ENCODE results near the gene LMBR1L. TPM values are rescaled to one million over a fixed set of nuclear protein-coding genes. Genes with fewer than 3 reads are reported as not detected.
A peak's percentile ranks its signal among the peaks of the same experiment; 100 is the strongest.

Gene LMBR1L
- 52.8 to 78.2 TPM (median 53.1 TPM) in 3 replicates for total RNA-seq (2021)
- Bru-seq, nascent RNA, result percentile 65 among the genes with signal in this experiment
- long read RNA-seq, experiment 1, transcript LMBR1L-201 (17 exons, 2,934 nt), result major isoform, 27 of 72 reads
- long read RNA-seq, experiment 1, partial matches to known transcripts, result 6 of 72 reads
- long read RNA-seq, experiment 1, other reads (novel, unspliced or antisense), result 36 of 72 reads
- long read RNA-seq, experiment 2, transcript LMBR1L-201 (17 exons, 2,934 nt), result major isoform, 9 of 28 reads
- long read RNA-seq, experiment 2, partial matches to known transcripts, result 5 of 28 reads
- long read RNA-seq, experiment 2, other reads (novel, unspliced or antisense), result 13 of 28 reads
- long read RNA-seq, experiment 3, transcript LMBR1L-201 (17 exons, 2,934 nt), result major isoform, 6 of 20 reads
- long read RNA-seq, experiment 3, partial matches to known transcripts, result 5 of 20 reads
- long read RNA-seq, experiment 3, other reads (novel, unspliced or antisense), result 9 of 20 reads

- H3K27ac Mint-ChIP-seq, result peak within 1 kb of the TSS; percentile 98
- ChIA-PET CTCF (interaction anchor here (0.8 to 14.5 kb wide), 19 partner anchors 10 to 237 kb away, joined by 3 to 216 read pairs (median 7); partner anchors contain the start of genes DHH, RHEBL1 and TUBA1B), POLR2A (interaction anchor here (1.0 to 1.9 kb wide), 4 partner anchors 10 to 78 kb away, joined by 3 to 8 read pairs (median 4); partner anchors contain the start of genes RHEBL1 and TUBA1A)
- H3K36me3 Mint-ChIP-seq, result peaks cover 7% of the 10 kb centered on the region; the same call in 1 of the 2 replicates
- peaks cover 11% of the 10 kb centered on the region for H3K9me3 Mint-ChIP-seq
- H3K4me3 Mint-ChIP-seq, result peak within 1 kb of the TSS; percentile 96
- ATAC-seq (peak; percentile 96), DNase-seq (ENCODE audit: low spot score) (peak; percentile 97)
- peaks cover 29% of the 10 kb centered on the region for H3K4me1 Mint-ChIP-seq
- peaks cover 4% of the 10 kb centered on the region for H3K27me3 Mint-ChIP-seq (ENCODE audit: low read depth)
- TF ChIP-seq, protein P1, sequence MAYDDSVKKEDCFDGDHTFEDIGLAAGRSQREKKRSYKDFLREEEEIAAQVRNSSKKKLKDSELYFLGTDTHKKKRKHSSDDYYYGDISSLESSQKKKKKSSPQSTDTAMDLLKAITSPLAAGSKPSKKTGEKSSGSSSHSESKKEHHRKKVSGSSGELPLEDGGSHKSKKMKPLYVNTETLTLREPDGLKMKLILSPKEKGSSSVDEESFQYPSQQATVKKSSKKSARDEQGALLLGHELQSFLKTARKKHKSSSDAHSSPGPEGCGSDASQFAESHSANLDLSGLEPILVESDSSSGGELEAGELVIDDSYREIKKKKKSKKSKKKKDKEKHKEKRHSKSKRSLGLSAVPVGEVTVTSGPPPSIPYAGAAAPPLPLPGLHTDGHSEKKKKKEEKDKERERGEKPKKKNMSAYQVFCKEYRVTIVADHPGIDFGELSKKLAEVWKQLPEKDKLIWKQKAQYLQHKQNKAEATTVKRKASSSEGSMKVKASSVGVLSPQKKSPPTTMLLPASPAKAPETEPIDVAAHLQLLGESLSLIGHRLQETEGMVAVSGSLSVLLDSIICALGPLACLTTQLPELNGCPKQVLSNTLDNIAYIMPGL (CRISPR knock-in tag; IDR thresholded peaks at IDR 0.05), result peak; percentile 61; the same call in 1 of the 2 replicates
- no peak for TF ChIP-seq ZSCAN18 (CRISPR knock-in tag; IDR thresholded peaks at IDR 0.05)
- 0 out of 2 replicates have a peak, but pooled peaks have one; percentile 22 for TF ChIP-seq MYBL2 (CRISPR knock-in tag; IDR thresholded peaks at IDR 0.05)
- TF ChIP-seq NFE2L1 (CRISPR knock-in tag; IDR thresholded peaks at IDR 0.05), result no peak
- TF ChIP-seq ZNF671 (CRISPR knock-in tag; IDR thresholded peaks at IDR 0.05), result no peak
- TF ChIP-seq CREB1 (CRISPR knock-in tag; IDR thresholded peaks at IDR 0.05), result peak; percentile 39; the same call in 1 of the 2 replicates
- TF ChIP-seq NR3C1 (CRISPR knock-in tag; conservative IDR thresholded peaks at IDR 0.05; ENCODE audit: low read depth), result no peak
- TF ChIP-seq, protein P2, sequence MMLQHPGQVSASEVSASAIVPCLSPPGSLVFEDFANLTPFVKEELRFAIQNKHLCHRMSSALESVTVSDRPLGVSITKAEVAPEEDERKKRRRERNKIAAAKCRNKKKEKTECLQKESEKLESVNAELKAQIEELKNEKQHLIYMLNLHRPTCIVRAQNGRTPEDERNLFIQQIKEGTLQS (CRISPR knock-in tag; conservative IDR thresholded peaks at IDR 0.05), result no peak
- TF ChIP-seq MXD4 (CRISPR knock-in tag; IDR thresholded peaks at IDR 0.05; ENCODE audit: borderline replicate concordance), result no peak
- TF ChIP-seq, protein P3, sequence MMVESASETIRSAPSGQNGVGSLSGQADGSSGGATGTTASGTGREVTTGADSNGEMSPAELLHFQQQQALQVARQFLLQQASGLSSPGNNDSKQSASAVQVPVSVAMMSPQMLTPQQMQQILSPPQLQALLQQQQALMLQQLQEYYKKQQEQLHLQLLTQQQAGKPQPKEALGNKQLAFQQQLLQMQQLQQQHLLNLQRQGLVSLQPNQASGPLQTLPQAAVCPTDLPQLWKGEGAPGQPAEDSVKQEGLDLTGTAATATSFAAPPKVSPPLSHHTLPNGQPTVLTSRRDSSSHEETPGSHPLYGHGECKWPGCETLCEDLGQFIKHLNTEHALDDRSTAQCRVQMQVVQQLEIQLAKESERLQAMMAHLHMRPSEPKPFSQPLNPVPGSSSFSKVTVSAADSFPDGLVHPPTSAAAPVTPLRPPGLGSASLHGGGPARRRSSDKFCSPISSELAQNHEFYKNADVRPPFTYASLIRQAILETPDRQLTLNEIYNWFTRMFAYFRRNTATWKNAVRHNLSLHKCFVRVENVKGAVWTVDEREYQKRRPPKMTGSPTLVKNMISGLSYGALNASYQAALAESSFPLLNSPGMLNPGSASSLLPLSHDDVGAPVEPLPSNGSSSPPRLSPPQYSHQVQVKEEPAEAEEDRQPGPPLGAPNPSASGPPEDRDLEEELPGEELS (CRISPR knock-in tag; IDR thresholded peaks at IDR 0.05), result peak; percentile 55; the same call in 1 of the 2 replicates
- no peak for TF ChIP-seq KAT7 (CRISPR knock-in tag; IDR thresholded peaks at IDR 0.05; ENCODE audit: borderline replicate concordance)
- peak; percentile 85 for TF ChIP-seq NFYB (CRISPR knock-in tag; conservative IDR thresholded peaks at IDR 0.05; ENCODE audit: low read depth)
- no peak for TF ChIP-seq ATF2 (CRISPR knock-in tag; IDR thresholded peaks at IDR 0.05; ENCODE audit: borderline replicate concordance, low read depth)
- TF ChIP-seq, protein P4, sequence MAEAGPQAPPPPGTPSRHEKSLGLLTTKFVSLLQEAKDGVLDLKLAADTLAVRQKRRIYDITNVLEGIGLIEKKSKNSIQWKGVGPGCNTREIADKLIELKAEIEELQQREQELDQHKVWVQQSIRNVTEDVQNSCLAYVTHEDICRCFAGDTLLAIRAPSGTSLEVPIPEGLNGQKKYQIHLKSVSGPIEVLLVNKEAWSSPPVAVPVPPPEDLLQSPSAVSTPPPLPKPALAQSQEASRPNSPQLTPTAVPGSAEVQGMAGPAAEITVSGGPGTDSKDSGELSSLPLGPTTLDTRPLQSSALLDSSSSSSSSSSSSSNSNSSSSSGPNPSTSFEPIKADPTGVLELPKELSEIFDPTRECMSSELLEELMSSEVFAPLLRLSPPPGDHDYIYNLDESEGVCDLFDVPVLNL (CRISPR knock-in tag; IDR thresholded peaks at IDR 0.05; ENCODE audit: borderline replicate concordance, low read depth), result no peak
- no peak for TF ChIP-seq TEAD1 (CRISPR knock-in tag; IDR thresholded peaks at IDR 0.05)
- TF ChIP-seq, protein P5, sequence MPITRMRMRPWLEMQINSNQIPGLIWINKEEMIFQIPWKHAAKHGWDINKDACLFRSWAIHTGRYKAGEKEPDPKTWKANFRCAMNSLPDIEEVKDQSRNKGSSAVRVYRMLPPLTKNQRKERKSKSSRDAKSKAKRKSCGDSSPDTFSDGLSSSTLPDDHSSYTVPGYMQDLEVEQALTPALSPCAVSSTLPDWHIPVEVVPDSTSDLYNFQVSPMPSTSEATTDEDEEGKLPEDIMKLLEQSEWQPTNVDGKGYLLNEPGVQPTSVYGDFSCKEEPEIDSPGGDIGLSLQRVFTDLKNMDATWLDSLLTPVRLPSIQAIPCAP (CRISPR knock-in tag; IDR thresholded peaks at IDR 0.05), result no peak
- TF ChIP-seq, protein P6, sequence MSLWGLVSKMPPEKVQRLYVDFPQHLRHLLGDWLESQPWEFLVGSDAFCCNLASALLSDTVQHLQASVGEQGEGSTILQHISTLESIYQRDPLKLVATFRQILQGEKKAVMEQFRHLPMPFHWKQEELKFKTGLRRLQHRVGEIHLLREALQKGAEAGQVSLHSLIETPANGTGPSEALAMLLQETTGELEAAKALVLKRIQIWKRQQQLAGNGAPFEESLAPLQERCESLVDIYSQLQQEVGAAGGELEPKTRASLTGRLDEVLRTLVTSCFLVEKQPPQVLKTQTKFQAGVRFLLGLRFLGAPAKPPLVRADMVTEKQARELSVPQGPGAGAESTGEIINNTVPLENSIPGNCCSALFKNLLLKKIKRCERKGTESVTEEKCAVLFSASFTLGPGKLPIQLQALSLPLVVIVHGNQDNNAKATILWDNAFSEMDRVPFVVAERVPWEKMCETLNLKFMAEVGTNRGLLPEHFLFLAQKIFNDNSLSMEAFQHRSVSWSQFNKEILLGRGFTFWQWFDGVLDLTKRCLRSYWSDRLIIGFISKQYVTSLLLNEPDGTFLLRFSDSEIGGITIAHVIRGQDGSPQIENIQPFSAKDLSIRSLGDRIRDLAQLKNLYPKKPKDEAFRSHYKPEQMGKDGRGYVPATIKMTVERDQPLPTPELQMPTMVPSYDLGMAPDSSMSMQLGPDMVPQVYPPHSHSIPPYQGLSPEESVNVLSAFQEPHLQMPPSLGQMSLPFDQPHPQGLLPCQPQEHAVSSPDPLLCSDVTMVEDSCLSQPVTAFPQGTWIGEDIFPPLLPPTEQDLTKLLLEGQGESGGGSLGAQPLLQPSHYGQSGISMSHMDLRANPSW (CRISPR knock-in tag; conservative IDR thresholded peaks at IDR 0.05; ENCODE audit: low read depth), result no peak
- TF ChIP-seq SOX15 (CRISPR knock-in tag; IDR thresholded peaks at IDR 0.05), result no peak
- TF ChIP-seq, protein P7, sequence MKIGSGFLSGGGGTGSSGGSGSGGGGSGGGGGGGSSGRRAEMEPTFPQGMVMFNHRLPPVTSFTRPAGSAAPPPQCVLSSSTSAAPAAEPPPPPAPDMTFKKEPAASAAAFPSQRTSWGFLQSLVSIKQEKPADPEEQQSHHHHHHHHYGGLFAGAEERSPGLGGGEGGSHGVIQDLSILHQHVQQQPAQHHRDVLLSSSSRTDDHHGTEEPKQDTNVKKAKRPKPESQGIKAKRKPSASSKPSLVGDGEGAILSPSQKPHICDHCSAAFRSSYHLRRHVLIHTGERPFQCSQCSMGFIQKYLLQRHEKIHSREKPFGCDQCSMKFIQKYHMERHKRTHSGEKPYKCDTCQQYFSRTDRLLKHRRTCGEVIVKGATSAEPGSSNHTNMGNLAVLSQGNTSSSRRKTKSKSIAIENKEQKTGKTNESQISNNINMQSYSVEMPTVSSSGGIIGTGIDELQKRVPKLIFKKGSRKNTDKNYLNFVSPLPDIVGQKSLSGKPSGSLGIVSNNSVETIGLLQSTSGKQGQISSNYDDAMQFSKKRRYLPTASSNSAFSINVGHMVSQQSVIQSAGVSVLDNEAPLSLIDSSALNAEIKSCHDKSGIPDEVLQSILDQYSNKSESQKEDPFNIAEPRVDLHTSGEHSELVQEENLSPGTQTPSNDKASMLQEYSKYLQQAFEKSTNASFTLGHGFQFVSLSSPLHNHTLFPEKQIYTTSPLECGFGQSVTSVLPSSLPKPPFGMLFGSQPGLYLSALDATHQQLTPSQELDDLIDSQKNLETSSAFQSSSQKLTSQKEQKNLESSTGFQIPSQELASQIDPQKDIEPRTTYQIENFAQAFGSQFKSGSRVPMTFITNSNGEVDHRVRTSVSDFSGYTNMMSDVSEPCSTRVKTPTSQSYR (CRISPR knock-in tag; IDR thresholded peaks at IDR 0.05), result 0 out of 2 replicates have a peak, but pooled peaks have one; percentile 37
Measured at GRCh38 chr12:49110464-49111155, at the start of gene LMBR1L. Gene LMBR1L, minus strand, starts transcription at chr12:49110847. Its CDS starts 292 bp downstream, at chr12:49110555.
